ENCODE data around the gene PRKRIP1.
"Not testable (repeated sequence)": the region's sequence is repeated elsewhere in the genome, so short reads cannot be mapped to it uniquely, and the experiment has no call there.

DNA sequence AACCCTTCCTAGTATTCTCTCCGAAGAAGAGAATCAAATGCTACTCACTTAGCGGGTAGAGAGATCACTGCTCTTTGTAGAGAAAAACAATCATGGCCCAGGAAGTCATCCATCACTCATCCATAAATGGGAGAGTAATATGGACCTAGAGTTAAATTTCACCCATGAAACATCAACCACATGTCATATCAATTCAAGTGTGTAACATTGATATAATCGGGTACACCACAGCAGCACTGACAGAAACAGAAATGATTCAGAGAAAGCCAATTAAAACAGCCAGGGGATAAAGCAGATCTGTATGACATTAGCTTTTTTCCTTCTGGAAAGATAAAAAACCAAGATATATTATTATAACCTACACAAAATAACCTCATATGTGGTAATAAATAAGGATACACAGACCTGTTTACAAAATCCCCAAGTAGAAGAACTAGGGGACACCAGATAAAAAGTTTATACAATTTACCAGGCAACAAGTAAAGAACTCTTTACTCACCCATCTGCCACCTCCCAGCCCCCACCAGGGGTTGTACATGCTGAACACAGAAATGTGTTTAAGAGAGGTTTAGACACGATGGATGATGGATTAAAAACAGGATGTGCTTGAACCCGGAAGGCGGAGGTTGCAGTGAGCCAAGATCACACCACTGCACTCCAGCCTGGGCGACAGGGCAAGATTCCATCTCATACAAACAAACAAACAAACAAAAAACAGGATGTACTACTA lies 14.3 kb upstream of the PRKRIP1 start:
- TF ChIP-seq EZH2 (IDR thresholded peaks at IDR 0.05; ENCODE audit: borderline replicate concordance, low read length), result not testable (repeated sequence)
- TF ChIP-seq, protein P1, sequence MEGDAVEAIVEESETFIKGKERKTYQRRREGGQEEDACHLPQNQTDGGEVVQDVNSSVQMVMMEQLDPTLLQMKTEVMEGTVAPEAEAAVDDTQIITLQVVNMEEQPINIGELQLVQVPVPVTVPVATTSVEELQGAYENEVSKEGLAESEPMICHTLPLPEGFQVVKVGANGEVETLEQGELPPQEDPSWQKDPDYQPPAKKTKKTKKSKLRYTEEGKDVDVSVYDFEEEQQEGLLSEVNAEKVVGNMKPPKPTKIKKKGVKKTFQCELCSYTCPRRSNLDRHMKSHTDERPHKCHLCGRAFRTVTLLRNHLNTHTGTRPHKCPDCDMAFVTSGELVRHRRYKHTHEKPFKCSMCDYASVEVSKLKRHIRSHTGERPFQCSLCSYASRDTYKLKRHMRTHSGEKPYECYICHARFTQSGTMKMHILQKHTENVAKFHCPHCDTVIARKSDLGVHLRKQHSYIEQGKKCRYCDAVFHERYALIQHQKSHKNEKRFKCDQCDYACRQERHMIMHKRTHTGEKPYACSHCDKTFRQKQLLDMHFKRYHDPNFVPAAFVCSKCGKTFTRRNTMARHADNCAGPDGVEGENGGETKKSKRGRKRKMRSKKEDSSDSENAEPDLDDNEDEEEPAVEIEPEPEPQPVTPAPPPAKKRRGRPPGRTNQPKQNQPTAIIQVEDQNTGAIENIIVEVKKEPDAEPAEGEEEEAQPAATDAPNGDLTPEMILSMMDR (IDR thresholded peaks at IDR 0.05; ENCODE audit: low read length), result not testable (repeated sequence)
